Activated CD4-positive, alpha-beta memory T cell treated with anti-CD3 and anti-CD28 coated beads for 36 hours (primary cell): ENCODE results near the gene M1AP. TPM values are rescaled to one million over a fixed set of nuclear protein-coding genes. Genes with fewer than 3 reads are reported as not detected.

Source experiments
- CTCF ChIA-PET: fragments of 350-600 bp; sonication (Branson Sonifier 250); formaldehyde crosslinking; loops from one replicate; lab custom pipeline; 2021; ENCODE audit warnings: antibody characterized with exemption, inconsistent platforms; lab: Charles Lee
- POLR2A ChIA-PET: fragments of 350-600 bp; sonication (Branson Sonifier 250); formaldehyde crosslinking; loops from one replicate; lab custom pipeline; 2021; ENCODE audit warnings: antibody characterized with exemption; lab: Charles Lee
- DNase-seq: peaks from one replicate; pipeline ENCODE4 v3.0.0-alpha.2; 2020
- H3K27ac Mint-ChIP-seq: one replicate; pipeline ENCODE4 v1.8.0; 2021; ENCODE audit warnings: mixed read lengths
- H3K27me3 Mint-ChIP-seq: one replicate; pipeline ENCODE4 v1.8.0; 2021; ENCODE audit warnings: mixed read lengths
- H3K36me3 Mint-ChIP-seq: one replicate; pipeline ENCODE4 v1.8.0; 2021; ENCODE audit warnings: mixed read lengths
- H3K4me1 Mint-ChIP-seq: one replicate; pipeline ENCODE4 v1.8.0; 2021; ENCODE audit warnings: low read depth, mixed read lengths
- H3K4me3 Mint-ChIP-seq: one replicate; pipeline ENCODE4 v1.8.0; 2021; ENCODE audit warnings: mild to moderate bottlenecking, mixed read lengths
- H3K9me3 Mint-ChIP-seq: one replicate; pipeline ENCODE4 v1.8.0; 2021; ENCODE audit warnings: mixed read lengths
- intact Hi-C: fragments of 100-400 bp; cut with micrococcal nuclease; formaldehyde crosslinking; loops from one replicate; pipeline ENCODE4 v1.15.1; 2023
- total RNA-seq, 2 experiments: library from RNA; stranded (reverse); gene quantifications; one replicate each; pipeline ENCODE4 v1.2.3, GENCODE V29; 2021

The M1AP gene
- total RNA-seq, 2 experiments from 2014 or later, result not detected

DNA sequence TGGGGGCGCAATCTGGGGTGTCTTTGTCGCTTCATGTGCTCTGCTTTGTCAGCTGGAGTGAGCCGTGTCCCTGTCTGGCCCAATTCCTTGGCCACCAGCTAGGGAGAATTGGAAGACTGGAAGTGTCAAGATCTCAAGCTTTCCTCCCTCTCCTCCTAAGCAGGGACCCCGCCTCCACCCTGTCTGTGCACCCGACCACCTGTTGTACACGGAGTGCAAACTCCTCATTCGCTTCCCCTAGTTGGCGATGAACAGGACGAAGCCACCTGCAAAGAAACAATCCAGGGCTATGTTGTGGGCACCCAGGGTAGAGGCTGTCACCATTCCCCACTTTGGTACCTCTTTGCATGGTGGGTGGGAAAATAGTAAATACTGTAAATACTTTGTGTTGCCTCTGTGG, 120.4 kb downstream of the M1AP start:
- intact Hi-C loops, result loop anchor here (2.0 kb wide), 1 partner anchor 55 kb away; the partner anchor contains the start of gene MRPL53
- peak overlapping the region; percentile 98 for H3K4me3 Mint-ChIP-seq
- H3K36me3 Mint-ChIP-seq, result peaks cover 52% of the 10 kb centered on the region
- no peaks in the 10 kb centered on the region for H3K9me3 Mint-ChIP-seq
- ChIA-PET POLR2A (interaction anchor here (1.2 to 2.5 kb wide), 4 partner anchors 15 to 72 kb away, joined by 4 to 11 read pairs (median 4); partner anchors contain the start of genes INO80B and PCGF1), CTCF (interaction anchor here (5.1 to 5.3 kb wide), 2 partner anchors 45 to 60 kb away, joined by 55 to 66 read pairs; partner anchors contain the start of genes CCDC142 and TTC31)
- H3K27ac Mint-ChIP-seq, result no peak overlapping the region
- peaks cover 39% of the 10 kb centered on the region for H3K4me1 Mint-ChIP-seq
- no peak for DNase-seq
- no peaks in the 10 kb centered on the region for H3K27me3 Mint-ChIP-seq

DNA sequence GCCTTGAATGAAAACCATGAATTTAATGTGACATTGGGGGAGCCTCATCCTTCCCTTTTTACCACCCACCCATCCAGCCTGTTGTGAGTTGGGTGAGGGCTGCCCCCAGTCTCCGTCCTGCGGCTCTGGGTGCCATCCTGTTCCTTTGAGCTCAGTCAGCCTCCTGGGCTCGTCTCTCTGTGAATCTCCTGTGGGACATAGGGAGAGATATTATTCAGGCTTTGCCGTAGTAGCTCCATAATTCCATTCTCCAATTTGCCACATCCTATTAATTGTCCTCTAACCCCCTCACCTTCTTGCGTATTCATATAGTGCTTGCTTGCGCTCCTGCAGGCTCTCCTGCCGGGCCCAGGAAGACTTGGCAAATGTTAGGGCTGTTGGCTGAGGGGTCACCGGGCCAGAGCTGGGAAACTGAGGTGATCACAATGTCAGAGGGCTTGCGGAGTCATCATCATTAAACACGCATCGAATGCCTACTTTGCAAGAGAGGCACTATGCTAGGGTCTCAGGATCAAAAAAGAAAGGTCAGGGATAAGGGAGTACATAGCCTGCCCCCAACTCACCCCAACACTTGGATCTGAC, 121.4 kb downstream of the M1AP start:
- Mint-ChIP-seq H3K36me3 (peaks cover 42% of the 10 kb centered on the region), H3K9me3 (no peaks in the 10 kb centered on the region), H3K4me3 (no peak overlapping the region), H3K27ac (no peak overlapping the region), H3K27me3 (no peaks in the 10 kb centered on the region), H3K4me1 (peaks cover 32% of the 10 kb centered on the region)
- intact Hi-C loops, result no loop called here
- ChIA-PET CTCF (no interaction called here), POLR2A (interaction anchor here (1.1 to 1.5 kb wide), 4 partner anchors 17 to 68 kb away, joined by 3 to 4 read pairs (median 4); partner anchors contain the start of genes CCDC142, TTC31 and WBP1)
- DNase-seq, result no peak

DNA sequence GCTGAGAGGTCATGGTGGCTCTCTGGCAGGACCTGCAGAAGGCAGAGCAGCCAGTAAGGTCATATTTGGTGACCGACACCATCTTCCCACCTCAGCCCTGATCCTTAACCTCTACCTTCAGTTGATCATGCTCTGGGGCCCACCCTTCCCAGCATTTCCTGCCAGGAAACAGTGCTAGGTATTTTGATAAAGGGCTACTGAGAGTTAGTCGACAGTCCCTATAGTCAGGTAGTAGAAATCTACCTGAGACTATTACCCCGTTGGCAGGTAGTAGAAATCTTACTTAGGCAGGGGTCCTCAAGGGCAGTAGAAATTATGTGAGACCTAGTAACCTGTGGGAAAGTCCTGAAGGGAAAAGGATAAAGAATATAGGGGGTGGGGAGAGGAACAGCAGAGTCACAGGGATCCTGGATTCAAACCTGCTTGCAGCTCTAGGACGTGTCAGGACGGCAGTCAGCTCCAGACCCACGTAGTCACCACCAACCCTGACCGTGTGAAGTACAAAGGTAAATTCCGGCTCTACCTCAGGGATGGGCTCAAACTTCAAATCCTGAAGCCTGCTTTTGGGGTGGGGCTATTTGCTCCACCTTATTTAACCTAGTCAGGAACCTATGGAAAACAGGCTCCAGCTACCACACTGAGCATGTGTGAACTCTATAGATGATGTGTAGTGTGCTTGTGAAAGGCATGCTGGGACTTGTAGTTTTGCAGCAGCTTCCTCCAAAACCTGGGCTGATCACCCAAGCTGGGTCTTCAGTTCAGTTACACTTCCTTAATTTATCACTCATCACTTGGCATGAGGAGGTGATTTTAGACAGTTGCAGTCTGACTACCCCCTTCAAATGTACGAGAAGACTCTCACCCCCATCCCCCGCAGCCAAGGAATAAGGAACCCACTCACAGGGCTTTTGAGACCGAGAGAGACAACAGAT, 122.1 kb downstream of the M1AP start, which contains the start of gene DQX1:
Gene DQX1, minus strand, starts transcription at position 515 of the 932 bp plus-strand sequence. Its CDS starts 502 bp downstream, at position 13.
- H3K4me3 Mint-ChIP-seq, result no peak within 1 kb of the TSS
- POLR2A ChIA-PET, result interaction anchor here (1.1 to 1.4 kb wide), 3 partner anchors 22 to 67 kb away, joined by 3 to 4 read pairs (median 4); partner anchors contain the start of genes CCDC142, TTC31 and WBP1
- peaks cover 34% of the 10 kb centered on the region for H3K36me3 Mint-ChIP-seq
- intact Hi-C loops, result no loop called here
- H3K4me1 Mint-ChIP-seq, result peaks cover 25% of the 10 kb centered on the region
- H3K9me3 Mint-ChIP-seq, result no peaks in the 10 kb centered on the region
- CTCF ChIA-PET, result no interaction called here
- no peak within 1 kb of the TSS for H3K27ac Mint-ChIP-seq
- no peaks in the 10 kb centered on the region for H3K27me3 Mint-ChIP-seq
- no peak for DNase-seq

DNA sequence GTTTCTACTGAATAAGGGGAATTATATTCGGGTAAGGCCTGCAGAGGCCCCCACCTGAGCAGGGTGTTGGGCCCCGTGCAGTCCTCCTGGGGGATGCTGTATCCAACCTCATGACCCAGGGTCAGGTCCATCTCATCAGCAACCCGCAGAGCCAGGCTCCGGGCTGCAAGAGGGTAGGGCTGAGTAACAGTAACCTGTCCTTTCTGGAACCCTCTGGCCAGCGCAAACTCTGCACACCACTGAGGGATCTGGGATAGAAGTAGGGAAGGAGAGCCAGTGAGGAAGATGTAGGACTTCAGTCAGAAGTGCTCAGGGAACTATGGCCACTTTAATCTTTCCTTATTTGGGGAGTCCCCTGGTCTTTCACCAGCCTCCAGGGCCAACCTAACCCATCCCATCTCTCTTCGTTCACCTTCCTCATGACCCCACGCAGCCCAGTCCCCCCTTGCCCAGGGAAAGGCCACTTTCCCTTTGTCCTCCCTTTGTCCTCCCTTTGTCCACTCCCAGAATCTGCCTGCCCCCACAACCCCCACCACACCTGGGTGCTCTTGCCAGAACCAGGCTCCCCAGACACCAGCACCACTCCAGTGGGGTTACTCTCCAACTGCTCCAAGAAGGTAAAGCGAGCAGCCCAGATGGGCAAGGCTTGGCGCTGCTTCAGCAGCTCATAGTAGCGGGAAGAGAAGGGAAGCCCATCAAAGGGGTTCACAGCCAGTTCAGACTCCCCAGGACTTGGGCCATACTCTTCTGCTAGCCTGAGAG, 123.0 kb downstream of the M1AP start:
- Mint-ChIP-seq H3K4me3 (no peak overlapping the region), H3K27me3 (peaks cover 3% of the 10 kb centered on the region), H3K9me3 (no peaks in the 10 kb centered on the region), H3K36me3 (peaks cover 28% of the 10 kb centered on the region), H3K27ac (no peak overlapping the region), H3K4me1 (peaks cover 20% of the 10 kb centered on the region)
- POLR2A ChIA-PET, result no interaction called here
- intact Hi-C loops, result no loop called here
- CTCF ChIA-PET, result no interaction called here
- no peak for DNase-seq

DNA sequence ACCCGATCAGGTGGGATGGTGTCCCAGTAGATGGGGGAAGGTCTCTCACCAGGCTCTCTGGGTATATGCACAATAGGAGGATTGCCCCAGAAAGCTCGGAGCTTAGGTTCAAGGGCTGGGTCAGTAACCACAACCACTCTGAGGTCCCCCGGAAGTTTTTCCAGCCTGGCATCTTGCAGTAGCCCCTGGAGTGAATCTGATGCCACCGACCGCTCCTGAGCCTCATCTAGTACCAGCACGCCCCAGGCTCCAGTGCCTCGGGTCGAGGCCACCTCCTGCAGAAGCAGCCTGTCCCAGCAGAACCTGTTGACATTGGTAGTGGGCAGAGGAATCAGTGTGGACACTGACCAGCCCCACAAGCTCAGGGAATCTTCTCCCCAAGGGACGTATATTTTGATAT, 124.1 kb downstream of the M1AP start:
- Mint-ChIP-seq H3K27ac (no peak overlapping the region), H3K27me3 (peaks cover 14% of the 10 kb centered on the region), H3K9me3 (no peaks in the 10 kb centered on the region), H3K36me3 (peaks cover 27% of the 10 kb centered on the region), H3K4me3 (no peak overlapping the region), H3K4me1 (peaks cover 19% of the 10 kb centered on the region)
- CTCF ChIA-PET, result no interaction called here
- no peak for DNase-seq
- POLR2A ChIA-PET, result no interaction called here
- intact Hi-C loops, result no loop called here

DNA sequence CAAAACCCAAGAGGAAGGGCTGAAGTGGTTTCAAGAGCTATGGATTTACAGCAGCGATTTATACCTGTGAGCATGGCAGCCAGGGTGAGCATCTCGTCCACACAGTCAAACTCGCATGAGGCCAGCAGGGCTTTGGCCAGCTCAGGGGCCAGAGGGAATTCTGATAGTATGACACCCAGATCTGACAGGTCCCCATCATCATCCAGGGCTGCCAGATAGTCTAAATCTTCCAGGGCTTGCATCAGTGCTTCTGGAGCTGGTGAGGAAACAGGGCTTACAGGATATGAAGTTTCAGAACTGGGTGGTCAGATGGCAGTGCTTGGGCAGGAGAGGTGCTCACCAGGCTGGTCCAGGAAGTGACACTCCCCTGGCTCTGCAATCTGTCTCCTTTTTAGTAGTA, 125.6 kb downstream of the M1AP start:
- intact Hi-C loops, result no loop called here
- CTCF ChIA-PET, result interaction anchor here (1.0 kb wide), 1 partner anchor 39 kb away, joined by 3 read pairs; the partner anchor contains the start of genes CCDC142 and TTC31
- H3K27ac Mint-ChIP-seq, result no peak overlapping the region
- no peaks in the 10 kb centered on the region for H3K9me3 Mint-ChIP-seq
- peaks cover 5% of the 10 kb centered on the region for H3K4me1 Mint-ChIP-seq
- POLR2A ChIA-PET, result no interaction called here
- H3K36me3 Mint-ChIP-seq, result peaks cover 15% of the 10 kb centered on the region
- DNase-seq, result no peak
- H3K4me3 Mint-ChIP-seq, result no peak overlapping the region
- H3K27me3 Mint-ChIP-seq, result peaks cover 27% of the 10 kb centered on the region

DNA sequence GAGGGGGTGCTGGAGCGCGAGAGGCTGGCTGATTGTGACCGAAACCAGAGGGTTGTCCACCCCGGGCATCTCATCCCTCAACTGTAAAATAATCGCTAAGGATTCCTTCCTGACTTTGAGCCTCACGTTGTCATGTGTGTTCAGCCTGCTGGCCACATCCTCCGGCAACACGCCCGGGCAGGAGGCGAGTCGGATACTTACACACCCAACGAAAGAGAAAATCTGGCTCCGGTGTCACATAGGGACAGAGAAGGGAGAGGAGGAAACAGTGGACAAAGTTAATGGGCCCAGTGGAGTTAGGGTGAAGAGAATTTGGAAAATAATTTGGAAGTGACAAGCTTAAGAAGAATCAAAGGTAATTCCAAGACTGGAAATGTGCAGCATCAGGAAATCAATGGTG, 131.5 kb downstream of the M1AP start:
- Mint-ChIP-seq H3K36me3 (peaks cover 2% of the 10 kb centered on the region), H3K4me1 (peaks cover 23% of the 10 kb centered on the region), H3K9me3 (no peaks in the 10 kb centered on the region), H3K27me3 (peaks cover 67% of the 10 kb centered on the region), H3K27ac (no peak overlapping the region), H3K4me3 (peak overlapping the region; percentile 57)
- ChIA-PET CTCF (no interaction called here), POLR2A (interaction anchor here (0.8 to 1.1 kb wide), 2 partner anchors 13 kb away, joined by 4 to 6 read pairs; partner anchors contain the start of genes AUP1 and HTRA2)
- no peak for DNase-seq
- intact Hi-C loops, result loop anchor here (1.0 kb wide), 1 partner anchor 18 kb away; no protein-coding TSS in a partner anchor

DNA sequence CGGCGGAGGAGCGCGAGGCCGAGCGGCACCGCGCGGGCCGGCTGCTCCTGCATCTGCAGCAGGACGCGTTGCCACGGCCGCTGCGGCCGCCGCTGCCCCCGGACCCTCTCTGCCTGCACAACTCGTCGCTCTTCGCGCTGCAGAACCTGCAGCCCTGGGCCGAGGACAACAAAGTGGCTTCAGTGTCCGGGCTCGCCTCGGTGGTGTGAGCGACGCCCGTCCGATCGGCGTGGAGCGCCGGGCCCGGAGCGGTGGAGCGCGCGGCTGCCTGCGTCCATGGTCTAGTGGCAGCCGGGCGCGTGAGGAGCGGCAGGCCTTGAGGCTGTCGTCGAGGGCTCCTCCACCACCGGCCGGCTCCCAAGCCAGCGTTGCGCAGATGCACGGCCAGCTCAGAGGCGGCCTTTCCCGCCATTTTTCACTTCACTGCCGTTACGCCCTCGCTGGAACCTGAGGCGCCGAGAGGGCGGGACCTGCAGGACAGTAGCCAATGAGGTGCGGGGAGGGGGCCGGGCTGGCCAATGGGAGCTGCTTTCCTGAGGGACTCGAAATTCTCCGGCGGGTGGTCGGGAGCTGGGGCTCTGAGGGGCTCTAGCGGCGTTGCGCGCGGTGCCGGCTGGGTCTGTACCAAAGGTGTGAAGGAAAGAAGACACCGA, 132.0 kb downstream of the M1AP start:
- peaks cover 25% of the 10 kb centered on the region for H3K4me1 Mint-ChIP-seq

DNA sequence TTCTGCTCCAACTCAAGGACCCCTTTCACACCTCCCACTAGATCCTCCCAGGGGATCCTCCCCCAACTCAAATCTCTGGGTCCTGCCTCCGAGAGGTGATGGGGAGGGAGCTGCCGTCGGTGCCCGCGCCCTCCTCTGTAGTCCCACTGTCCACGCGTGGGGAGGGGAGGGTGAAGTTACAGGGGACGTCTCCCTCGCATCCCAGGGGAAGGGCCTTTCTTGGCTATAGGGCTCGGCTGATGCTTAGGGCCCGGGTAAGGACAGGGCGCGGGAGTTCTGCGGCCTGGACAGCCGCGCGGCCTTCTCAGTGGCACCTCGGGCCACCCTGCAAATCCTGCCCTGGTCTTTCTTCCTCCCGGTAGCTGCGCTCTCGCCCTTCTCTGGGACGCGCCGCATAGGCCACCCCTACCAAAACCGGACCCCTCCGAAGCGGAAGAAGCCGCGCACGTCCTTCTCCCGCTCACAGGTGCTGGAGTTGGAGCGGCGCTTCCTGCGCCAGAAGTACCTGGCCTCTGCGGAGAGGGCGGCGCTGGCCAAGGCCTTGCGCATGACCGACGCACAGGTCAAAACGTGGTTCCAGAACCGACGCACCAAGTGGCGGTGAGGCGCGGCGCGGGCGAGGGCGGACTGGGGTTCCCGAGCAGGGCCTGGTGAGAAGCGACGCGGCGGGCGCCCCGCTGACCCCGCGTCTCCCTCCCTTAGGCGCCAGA, 132.7 kb downstream of the M1AP start:
- no peak for DNase-seq
- Mint-ChIP-seq H3K4me3 (peak overlapping the region; percentile 62), H3K4me1 (peaks cover 29% of the 10 kb centered on the region), H3K9me3 (no peaks in the 10 kb centered on the region), H3K27ac (no peak overlapping the region), H3K27me3 (peaks cover 68% of the 10 kb centered on the region), H3K36me3 (peaks cover 2% of the 10 kb centered on the region)
- ChIA-PET POLR2A (interaction anchor here (0.8 kb wide), 1 partner anchor 22 kb away, joined by 3 read pairs; no protein-coding TSS in a partner anchor), CTCF (interaction anchor here (1.4 to 1.5 kb wide), 2 partner anchors 17 to 32 kb away, joined by 4 to 5 read pairs; partner anchors contain the start of genes CCDC142 and TTC31)
- intact Hi-C loops, result loop anchor here (1.0 kb wide), 1 partner anchor 8 kb away; the partner anchor contains the start of gene PCGF1

More for the DNA sequence above, 132.0 kb downstream of the M1AP start:
- POLR2A ChIA-PET, result interaction anchor here (0.8 to 1.1 kb wide), 2 partner anchors 12 to 13 kb away, joined by 4 to 6 read pairs; partner anchors contain the start of genes AUP1 and HTRA2
- DNase-seq, result peak; percentile 86
- Mint-ChIP-seq H3K27ac (no peak overlapping the region), H3K9me3 (no peaks in the 10 kb centered on the region), H3K4me3 (peak overlapping the region; percentile 57), H3K27me3 (peaks cover 69% of the 10 kb centered on the region), H3K36me3 (peaks cover 2% of the 10 kb centered on the region)
- intact Hi-C loops, result loop anchor here (1.0 kb wide), 2 partner anchors 9 to 18 kb away; partner anchors contain the start of gene PCGF1
- CTCF ChIA-PET, result no interaction called here
